Measurements from ENCODE around the gene MLXIP. TPM values are rescaled to one million over a fixed set of nuclear protein-coding genes. Genes with fewer than 3 reads are reported as not detected.
"Not testable (repeated sequence)": the region's sequence is repeated elsewhere in the genome, so short reads cannot be mapped to it uniquely, and the experiment has no call there.

The MLXIP gene
- total RNA-seq, 1 donor from 2014 or later: 25.7 TPM

DNA sequence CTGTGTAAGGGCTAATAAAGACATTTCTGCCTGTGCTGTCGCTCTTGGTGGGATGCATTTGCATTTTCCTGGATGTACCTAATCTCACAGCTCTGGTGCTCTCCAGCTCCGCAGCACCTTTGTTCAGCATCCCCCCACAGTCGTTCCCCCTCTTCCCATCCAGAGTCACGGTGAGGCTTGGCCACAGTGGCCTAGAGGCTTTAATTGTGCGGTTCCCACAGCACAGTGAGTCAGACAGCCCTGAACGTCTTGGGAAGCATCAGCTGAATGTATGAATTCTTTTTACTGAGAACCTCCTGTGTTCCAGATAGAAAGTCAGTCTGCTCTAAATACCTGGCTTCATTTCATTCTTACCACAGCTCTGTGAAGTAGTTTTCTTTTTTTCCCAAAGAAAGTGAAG lies 28.7 kb downstream of the MLXIP start:
- DNase-seq (ENCODE audit: missing footprints) (no peak), ATAC-seq (no peak)
- intact Hi-C loops (cut with DNase I): loop anchor here (5.0 kb wide), 1 partner anchor 45 kb away; no protein-coding TSS in a partner anchor

- no peak for DNase-seq (ENCODE audit: missing footprints)
- intact Hi-C loops (cut with DNase I): no loop called here
- no peak for ATAC-seq
Observed at GRCh38 chr12:122111089-122111641, 32.6 kb downstream of the MLXIP start.

- ATAC-seq (peak; percentile 43), DNase-seq (ENCODE audit: missing footprints) (no peak)
- intact Hi-C loops (cut with DNase I): no loop called here
Observed at GRCh38 chr12:122116707-122117535, 38.4 kb downstream of the MLXIP start.

GRCh38 chr12:122117979-122118378 lies 39.4 kb downstream of the MLXIP start:
- intact Hi-C loops (cut with DNase I): no loop called here
- DNase-seq (ENCODE audit: missing footprints): no peak
- no peak for ATAC-seq

DNA sequence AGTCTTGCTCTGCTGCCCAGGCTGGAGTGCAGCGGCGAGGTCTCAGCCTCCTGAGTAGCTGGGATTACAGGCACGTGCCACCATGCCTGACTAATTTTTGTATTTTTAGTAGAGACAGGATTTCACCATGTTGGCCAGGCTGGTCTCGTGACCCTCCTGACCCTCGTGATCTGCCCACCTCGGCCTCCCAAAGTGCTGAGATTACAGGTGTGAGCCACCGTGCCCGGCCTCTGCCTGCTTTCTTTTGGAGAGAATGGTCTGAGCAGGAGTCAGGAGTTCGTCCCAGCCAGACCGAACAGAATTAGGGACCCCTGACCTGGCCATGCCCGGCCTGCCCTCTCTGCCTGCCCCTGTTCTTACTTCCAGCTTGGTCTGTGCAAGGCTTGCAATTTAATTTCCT lies 42.8 kb downstream of the MLXIP start:
- DNase-seq (ENCODE audit: missing footprints); ATAC-seq: not testable (repeated sequence)
- intact Hi-C loops (cut with DNase I): loop anchor here (5.0 to 10.0 kb wide), 2 partner anchors 167 to 204 kb away; partner anchors contain the start of gene CFAP251

- intact Hi-C loops (cut with DNase I): loop anchor here (2.0 to 10.0 kb wide), 3 partner anchors 43 to 204 kb away; partner anchors contain the start of genes CFAP251 and MLXIP
- ATAC-seq: no peak
- DNase-seq (ENCODE audit: missing footprints): no peak
Observed at GRCh38 chr12:122121745-122122144, 43.2 kb downstream of the MLXIP start.

- ATAC-seq: peak; percentile 43
- no peak for DNase-seq (ENCODE audit: missing footprints)
- intact Hi-C loops (cut with DNase I): loop anchor here (1.0 to 10.0 kb wide), 4 partner anchors 44 to 206 kb away; partner anchors contain the start of genes CFAP251 and MLXIP
Observed at GRCh38 chr12:122123051-122123760, 44.6 kb downstream of the MLXIP start.

GRCh38 chr12:122123761-122124145 lies 45.2 kb downstream of the MLXIP start:
- no peak for ATAC-seq
- DNase-seq (ENCODE audit: missing footprints): no peak
- intact Hi-C loops (cut with DNase I): loop anchor here (1.0 to 10.0 kb wide), 4 partner anchors 45 to 206 kb away; partner anchors contain the start of genes CFAP251 and MLXIP

DNA sequence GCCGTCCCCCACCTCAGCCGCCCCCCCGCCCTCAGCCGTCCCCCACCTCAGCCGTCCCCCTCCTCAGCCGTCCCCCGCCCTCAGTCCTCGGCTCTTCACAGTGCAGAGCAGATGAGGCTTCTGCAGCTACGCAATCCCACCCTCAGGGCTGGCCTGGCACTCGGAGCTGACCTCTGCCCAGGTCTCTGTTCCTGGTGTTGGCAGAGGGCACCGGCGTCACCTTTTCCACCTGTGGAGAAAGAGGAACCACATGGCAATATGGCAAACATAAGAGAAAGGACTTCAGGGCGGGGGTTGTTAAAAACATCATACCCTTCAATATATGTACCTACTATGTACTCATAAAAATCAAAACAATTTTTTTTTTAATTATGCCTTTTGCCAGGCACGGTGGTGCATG lies 45.8 kb downstream of the MLXIP start:
- intact Hi-C loops (cut with DNase I): loop anchor here (5.0 to 10.0 kb wide), 2 partner anchors 170 to 207 kb away; partner anchors contain the start of gene CFAP251
- DNase-seq (ENCODE audit: missing footprints): no peak
- no peak for ATAC-seq

DNA sequence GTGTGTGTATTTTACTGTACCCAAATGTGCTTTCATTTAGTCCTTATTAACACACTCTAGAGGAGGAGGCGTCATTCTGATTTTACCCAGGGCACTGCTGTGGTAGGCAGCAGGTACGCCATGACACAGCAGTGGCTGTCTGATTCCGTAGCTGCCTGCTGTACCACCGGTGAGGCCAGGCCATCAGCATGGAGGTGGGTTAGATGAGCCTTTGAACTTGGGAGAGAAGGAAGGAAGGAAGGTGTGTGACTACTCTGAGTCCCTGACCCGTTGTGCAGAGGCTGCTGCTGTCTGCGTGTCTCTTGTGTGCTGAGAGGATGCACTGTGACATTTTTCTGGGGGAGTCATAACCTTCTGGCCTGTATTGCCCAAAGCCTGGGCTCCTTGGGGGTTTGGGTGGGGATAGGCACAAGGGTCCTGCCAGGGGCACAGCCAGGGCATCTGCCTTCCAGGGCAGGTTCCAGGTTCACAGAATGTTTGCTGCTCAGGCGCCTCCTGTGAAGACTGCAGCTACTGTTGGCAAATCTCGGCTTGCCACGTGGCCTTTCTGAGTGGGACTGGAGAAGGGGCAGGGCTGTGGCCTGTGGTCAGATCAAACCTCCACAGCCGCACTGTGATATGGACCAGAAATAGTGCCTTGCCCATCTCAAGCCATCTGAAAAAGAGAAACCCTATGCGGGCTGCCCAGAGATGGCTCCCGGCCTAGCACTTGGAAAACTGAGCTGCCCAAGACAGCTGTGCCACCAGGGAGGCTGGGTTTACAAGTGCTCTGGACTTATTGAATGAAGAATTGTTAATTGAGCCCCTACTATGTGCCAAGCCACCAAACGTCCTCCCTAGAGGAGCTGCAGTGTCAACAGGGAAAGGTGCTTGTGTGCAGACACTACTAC lies 47.1 kb downstream of the MLXIP start:
- DNase-seq (ENCODE audit: missing footprints): no peak
- no peak for ATAC-seq
- intact Hi-C loops (cut with DNase I): loop anchor here (10.0 kb wide), 1 partner anchor 171 kb away; no protein-coding TSS in a partner anchor

GRCh38 chr12:122126342-122126635 lies 47.7 kb downstream of the MLXIP start:
- DNase-seq (ENCODE audit: missing footprints) (no peak), ATAC-seq (no peak)
- intact Hi-C loops (cut with DNase I): loop anchor here (10.0 kb wide), 1 partner anchor 171 kb away; no protein-coding TSS in a partner anchor

DNA sequence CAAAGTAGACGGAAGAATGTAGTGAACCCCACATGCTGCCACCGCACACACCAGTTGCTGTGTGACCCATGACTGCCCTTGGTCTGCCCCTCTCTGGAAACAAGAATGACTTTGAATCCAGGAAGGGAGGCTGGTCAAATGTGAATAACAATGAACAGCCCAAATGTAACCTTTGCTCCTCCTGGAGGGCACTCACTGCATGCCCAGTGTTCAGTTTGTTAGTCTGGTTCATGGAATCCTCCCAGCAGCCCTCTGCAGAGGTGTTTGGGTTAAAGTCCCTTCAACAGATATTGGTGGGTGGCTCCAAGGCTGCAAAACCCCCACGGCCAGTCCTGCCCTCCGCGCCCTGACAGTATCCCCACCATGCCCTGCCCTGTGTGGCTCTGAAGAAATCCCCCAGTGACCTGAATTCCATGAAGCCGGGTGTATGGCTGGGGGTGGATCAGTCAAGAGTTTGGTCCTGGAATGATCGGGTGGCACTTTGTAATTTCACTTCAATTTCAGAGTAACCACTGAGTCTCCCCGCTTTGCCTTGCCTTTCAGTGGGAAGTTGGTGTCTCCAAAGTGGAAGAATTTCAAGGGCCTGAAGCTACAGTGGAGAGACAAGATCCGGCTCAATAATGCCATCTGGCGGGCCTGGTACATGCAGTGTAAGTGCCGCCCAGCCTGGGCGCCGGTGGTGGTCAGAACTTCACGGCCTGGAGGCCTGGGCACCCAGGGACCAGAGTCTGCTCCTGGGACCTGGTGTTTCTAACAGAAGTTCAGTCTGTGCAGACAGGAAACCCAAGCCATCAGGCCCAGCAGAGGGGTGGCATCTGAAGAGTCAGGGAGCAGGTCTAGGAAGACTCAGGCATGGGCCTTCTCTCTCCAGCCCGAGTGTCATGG lies 48.4 kb downstream of the MLXIP start:
- no peak for ATAC-seq
- DNase-seq (ENCODE audit: missing footprints): no peak
- intact Hi-C loops (cut with DNase I): loop anchor here (10.0 kb wide), 1 partner anchor 172 kb away; no protein-coding TSS in a partner anchor

DNA sequence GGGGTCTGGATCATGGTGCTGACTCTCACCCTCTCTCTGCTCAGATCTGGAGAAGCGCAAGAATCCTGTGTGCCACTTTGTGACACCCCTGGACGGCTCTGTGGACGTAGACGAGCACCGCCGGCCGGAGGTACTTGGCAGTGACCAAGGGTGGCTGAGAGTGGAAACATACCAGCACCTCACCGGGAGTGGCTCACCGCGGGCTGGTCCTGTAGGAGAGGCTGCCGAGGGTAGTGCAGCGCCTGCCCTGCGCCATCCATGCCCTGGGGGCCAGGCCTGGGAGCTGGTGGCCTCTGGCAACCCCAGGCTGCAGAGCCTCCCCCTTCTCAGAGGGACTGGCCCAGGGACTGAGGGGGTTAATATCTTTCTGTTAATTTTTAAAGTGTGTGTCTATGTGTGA lies 49.3 kb downstream of the MLXIP start:
- ATAC-seq: no peak

GRCh38 chr12:122128481-122128880 lies 49.9 kb downstream of the MLXIP start:
- no peak for DNase-seq (ENCODE audit: missing footprints)
- no peak for ATAC-seq
- intact Hi-C loops (cut with DNase I): loop anchor here (10.0 kb wide), 1 partner anchor 174 kb away; no protein-coding TSS in a partner anchor

More for the DNA sequence above, 49.3 kb downstream of the MLXIP start:
- no peak for DNase-seq (ENCODE audit: missing footprints)
- intact Hi-C loops (cut with DNase I): loop anchor here (10.0 kb wide), 1 partner anchor 173 kb away; no protein-coding TSS in a partner anchor

GRCh38 chr12:122129131-122129530 lies 50.6 kb downstream of the MLXIP start:
- ATAC-seq (no peak), DNase-seq (ENCODE audit: missing footprints) (no peak)
- intact Hi-C loops (cut with DNase I): loop anchor here (10.0 kb wide), 1 partner anchor 174 kb away; no protein-coding TSS in a partner anchor

DNA sequence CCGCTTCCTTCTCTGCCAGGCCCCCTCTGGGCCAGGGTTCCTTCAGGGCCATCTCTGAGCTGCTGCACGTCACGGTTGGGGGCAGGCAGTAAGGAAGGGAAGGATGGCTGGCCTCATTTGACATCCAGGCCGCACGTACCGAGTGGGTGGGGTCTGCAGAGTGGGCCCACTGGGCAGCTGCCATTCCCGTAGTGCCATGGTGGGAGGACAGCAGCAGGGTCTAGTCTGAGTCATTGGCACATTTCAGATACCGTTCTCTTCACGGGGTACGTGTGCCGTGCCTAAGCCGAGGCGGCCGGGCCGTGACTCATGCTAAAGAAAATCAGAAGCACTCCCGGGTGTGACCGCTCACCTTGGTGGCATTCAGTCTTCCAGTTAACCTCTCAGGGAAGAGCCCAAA lies 51.6 kb downstream of the MLXIP start:
- no peak for ATAC-seq
- intact Hi-C loops (cut with DNase I): no loop called here
- no peak for DNase-seq (ENCODE audit: missing footprints)
